CD4-positive, alpha-beta T cell (primary cell): ENCODE data around the gene SCO2. TPM values are rescaled to one million over a fixed set of nuclear protein-coding genes. Genes with fewer than 3 reads are reported as not detected.

Experiments
- ATAC-seq: fragments of 200-7000 bp; cut with Tn5 transposase; one replicate; pipeline ENCODE4 v1.10.0; 2022; ENCODE audit warnings: mild to moderate bottlenecking; ENCODE audit not compliant: poor library complexity
- CTCF ChIA-PET: fragments of 350-600 bp; sonication (Branson Sonifier 250); formaldehyde crosslinking; loops from one replicate; lab custom pipeline; 2021; ENCODE audit warnings: antibody characterized with exemption, inconsistent platforms; lab: Charles Lee
- POLR2A ChIA-PET: fragments of 350-600 bp; sonication (Branson Sonifier 250); formaldehyde crosslinking; loops from one replicate; lab custom pipeline; 2021; ENCODE audit warnings: antibody characterized with exemption, inconsistent platforms; lab: Charles Lee
- DNase-seq, 14 experiments: peaks; one replicate each; pipeline ENCODE4 v3.0.0-alpha.2; 2013 to 2020; ENCODE audit warnings: mixed read lengths in 2 of 14
- H3K27ac ChIP-seq, 2 donors: one replicate each; pipeline versions ENCODE4 v1.5.1 to v1.7.0; 2013; ENCODE audit warnings: low read length in 2 of 2, low read depth in 1 of 2, mild to moderate bottlenecking in 1 of 2
- H3K27me3 ChIP-seq, 2 experiments: 1 replicate in 1 of 2; 2 replicates in 1 of 2; pipeline versions ENCODE4 v1.6.1 to v1.7.0; 2013; ENCODE audit warnings: low read length in 2 of 2, control low read depth in 1 of 2, mild to moderate bottlenecking in 1 of 2, moderate library complexity in 1 of 2; ENCODE audit not compliant: insufficient read depth in 2 of 2, control insufficient read depth in 1 of 2
- H3K36me3 ChIP-seq: one replicate; pipeline ENCODE4 v1.6.1; 2013; ENCODE audit warnings: low read length, control low read depth; ENCODE audit not compliant: insufficient read depth
- H3K4me1 ChIP-seq: one replicate; pipeline ENCODE4 v1.6.1; 2013; ENCODE audit warnings: low read length, control low read depth; ENCODE audit not compliant: insufficient read depth
- H3K4me3 ChIP-seq: one replicate; pipeline ENCODE4 v1.5.1; 2013; ENCODE audit warnings: mild to moderate bottlenecking, low read length, moderate library complexity
- H3K9me3 ChIP-seq, 2 experiments: 1 replicate in 1 of 2; 2 replicates in 1 of 2; pipeline versions ENCODE4 v1.6.1 to v1.7.0; 2013; ENCODE audit warnings: low read length in 2 of 2, mild to moderate bottlenecking in 2 of 2, control low read depth in 1 of 2, moderate library complexity in 1 of 2; ENCODE audit not compliant: control insufficient read depth in 1 of 2, insufficient read depth in 1 of 2
- H3K27ac Mint-ChIP-seq: one replicate; pipeline ENCODE4 v1.8.0; 2020; ENCODE audit warnings: mixed read lengths
- H3K27me3 Mint-ChIP-seq: one replicate; pipeline ENCODE4 v1.8.0; 2021; ENCODE audit warnings: mixed read lengths
- H3K36me3 Mint-ChIP-seq: one replicate; pipeline ENCODE4 v1.8.0; 2021; ENCODE audit warnings: low read depth, mixed read lengths
- H3K4me1 Mint-ChIP-seq: one replicate; pipeline ENCODE4 v1.8.0; 2021; ENCODE audit warnings: low read depth, mixed read lengths
- H3K4me3 Mint-ChIP-seq: one replicate; pipeline ENCODE4 v1.8.0; 2020; ENCODE audit warnings: mild to moderate bottlenecking, mixed read lengths
- H3K9me3 Mint-ChIP-seq: one replicate; pipeline ENCODE4 v1.8.0; 2020; ENCODE audit warnings: mixed read lengths
- intact Hi-C, 2 experiments: fragments of 100-400 bp; cut with DNase I in 1 of 2; cut with micrococcal nuclease in 1 of 2; formaldehyde crosslinking; loops; one replicate each; pipeline versions ENCODE4 v1.15.1 to v1.9.0; 2023 to 2025; cut with DNase I, micrococcal nuclease
- total RNA-seq, 174 experiments: library from RNA in 2 of 174; stranded (reverse) in 2 of 174; gene quantifications; one replicate each; pipeline ENCODE4 v1.2.3 and lab custom pipeline; 2021 to 2026
- TF ChIP-seq, protein P1 (sequence below): fragments of 200-600 bp; IDR thresholded peaks from one replicate; pipeline ENCODE4 v1.8.0; 2022; ENCODE audit warnings: antibody characterized with exemption, mild to moderate bottlenecking

The SCO2 gene
- total RNA-seq, 2 experiments from 2014 or later: 0.61 to 5.6 TPM

DNA sequence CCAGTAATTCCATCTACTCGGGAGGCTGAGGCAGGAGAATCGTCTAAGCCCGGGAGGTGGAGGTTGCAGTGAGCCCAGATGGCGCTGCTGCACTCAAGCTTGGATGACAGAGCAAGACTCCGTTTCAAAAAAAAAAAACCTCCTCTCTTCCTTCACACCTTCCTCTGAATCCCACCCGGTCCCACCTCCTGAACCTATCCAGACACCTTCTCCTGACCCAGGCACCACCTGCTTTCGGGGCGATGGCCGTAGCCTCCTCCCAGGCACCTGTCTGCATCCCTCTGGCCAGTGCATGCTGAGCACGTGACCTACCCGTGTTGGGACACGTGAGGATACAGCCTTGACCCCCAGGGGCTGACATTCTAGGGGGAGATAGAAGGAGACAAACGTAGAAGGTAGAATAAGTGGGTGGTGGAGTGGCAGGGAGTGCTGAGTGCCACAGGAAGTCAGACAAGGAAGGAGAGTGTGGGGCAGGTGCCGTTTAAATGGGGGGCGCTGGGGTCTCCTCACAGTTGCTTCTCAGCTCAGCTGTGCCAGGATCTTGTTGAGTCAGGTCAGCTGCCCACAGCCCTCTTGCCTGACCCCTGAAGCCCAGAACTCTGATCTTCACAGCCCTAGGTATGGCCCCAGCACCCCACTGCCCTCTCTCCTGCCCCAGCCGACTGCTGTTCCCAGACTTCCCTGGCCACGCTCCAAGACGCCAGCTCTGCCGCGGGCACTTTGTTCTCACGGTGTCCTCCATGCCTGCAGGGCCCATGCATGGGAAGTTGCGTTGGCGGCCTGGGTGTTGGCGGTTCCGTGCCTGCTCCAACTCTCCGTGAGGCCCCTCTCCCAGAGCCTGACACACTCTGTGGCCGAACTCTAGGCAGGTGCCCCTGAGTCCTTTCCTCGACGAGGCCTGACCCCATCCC lies 39.9 kb downstream of the SCO2 start:
- ChIA-PET POLR2A (no interaction called here), CTCF (interaction anchor here (0.6 kb wide), 1 partner anchor 209 kb away, joined by 3 read pairs; no protein-coding TSS in a partner anchor)
- no peak overlapping the region for H3K27ac Mint-ChIP-seq
- no peak for ATAC-seq
- no peaks in the 10 kb centered on the region for H3K9me3 Mint-ChIP-seq
- Histone ChIP-seq H3K9me3 (no peaks in the 10 kb centered on the region), H3K27me3 (peaks cover 0 to 2% of the 10 kb centered on the region in 2 experiments), H3K36me3 (no peaks in the 10 kb centered on the region), H3K4me1 (peaks cover 20% of the 10 kb centered on the region), H3K4me3 (no peak overlapping the region), H3K27ac (no peak overlapping the region)
- no peak for DNase-seq
- TF ChIP-seq, protein P1, sequence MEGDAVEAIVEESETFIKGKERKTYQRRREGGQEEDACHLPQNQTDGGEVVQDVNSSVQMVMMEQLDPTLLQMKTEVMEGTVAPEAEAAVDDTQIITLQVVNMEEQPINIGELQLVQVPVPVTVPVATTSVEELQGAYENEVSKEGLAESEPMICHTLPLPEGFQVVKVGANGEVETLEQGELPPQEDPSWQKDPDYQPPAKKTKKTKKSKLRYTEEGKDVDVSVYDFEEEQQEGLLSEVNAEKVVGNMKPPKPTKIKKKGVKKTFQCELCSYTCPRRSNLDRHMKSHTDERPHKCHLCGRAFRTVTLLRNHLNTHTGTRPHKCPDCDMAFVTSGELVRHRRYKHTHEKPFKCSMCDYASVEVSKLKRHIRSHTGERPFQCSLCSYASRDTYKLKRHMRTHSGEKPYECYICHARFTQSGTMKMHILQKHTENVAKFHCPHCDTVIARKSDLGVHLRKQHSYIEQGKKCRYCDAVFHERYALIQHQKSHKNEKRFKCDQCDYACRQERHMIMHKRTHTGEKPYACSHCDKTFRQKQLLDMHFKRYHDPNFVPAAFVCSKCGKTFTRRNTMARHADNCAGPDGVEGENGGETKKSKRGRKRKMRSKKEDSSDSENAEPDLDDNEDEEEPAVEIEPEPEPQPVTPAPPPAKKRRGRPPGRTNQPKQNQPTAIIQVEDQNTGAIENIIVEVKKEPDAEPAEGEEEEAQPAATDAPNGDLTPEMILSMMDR: no peak
- H3K27me3 Mint-ChIP-seq: no peaks in the 10 kb centered on the region
- H3K36me3 Mint-ChIP-seq: no peaks in the 10 kb centered on the region
- H3K4me1 Mint-ChIP-seq: peaks cover 5% of the 10 kb centered on the region
- peak overlapping the region; percentile 59 for H3K4me3 Mint-ChIP-seq
- intact Hi-C loops: no loop called here

DNA sequence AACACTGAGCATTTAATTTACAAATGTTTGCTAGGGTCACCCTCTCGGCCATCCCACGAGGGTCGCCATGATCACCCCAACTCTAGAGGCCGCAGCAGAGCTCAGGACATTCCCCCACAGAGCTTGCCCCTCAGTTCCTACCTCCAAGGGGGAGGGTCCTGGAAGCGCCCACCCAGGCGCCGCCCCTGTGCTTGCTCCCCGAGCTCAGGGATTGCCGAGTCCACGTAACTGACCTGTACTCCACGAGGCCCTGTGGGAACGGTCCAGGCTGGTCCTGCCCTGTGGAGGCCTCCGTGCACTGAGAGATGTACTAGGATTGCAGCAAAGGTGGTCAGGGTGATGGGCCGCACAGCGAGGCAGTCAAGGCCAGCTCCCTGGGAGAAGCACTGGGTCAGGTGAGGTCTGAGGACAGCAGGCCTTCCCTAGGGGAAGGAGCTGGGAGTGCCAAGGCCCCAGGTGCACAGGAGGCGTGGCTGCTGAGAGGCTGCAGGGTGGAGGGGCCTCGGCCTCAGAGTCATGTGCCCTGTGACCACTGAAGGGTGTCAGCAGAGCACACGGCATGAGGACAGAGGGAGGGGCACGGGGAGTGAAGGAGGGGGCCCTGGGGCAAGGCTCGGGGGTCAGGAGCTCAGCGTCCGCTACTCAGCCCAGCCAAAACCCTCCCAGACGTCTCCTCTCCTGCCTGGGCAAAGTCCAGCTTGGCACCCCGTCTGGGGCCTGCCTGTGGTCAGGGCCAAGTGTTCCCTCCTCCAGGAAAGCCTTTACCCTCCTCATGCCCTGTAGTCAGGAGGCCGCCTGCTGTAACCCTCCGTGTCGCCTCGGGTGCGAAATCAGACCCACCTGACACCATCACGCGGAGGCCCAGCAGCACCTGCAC lies 41.2 kb downstream of the SCO2 start:
- Histone ChIP-seq H3K27ac (no peak overlapping the region), H3K4me3 (no peak overlapping the region), H3K36me3 (no peaks in the 10 kb centered on the region), H3K4me1 (peaks cover 19% of the 10 kb centered on the region), H3K9me3 (no peaks in the 10 kb centered on the region), H3K27me3 (peaks cover 0 to 2% of the 10 kb centered on the region in 2 experiments)
- H3K27ac Mint-ChIP-seq: no peak overlapping the region
- TF ChIP-seq, protein P1: no peak
- no peak overlapping the region for H3K4me3 Mint-ChIP-seq
- H3K27me3 Mint-ChIP-seq: no peaks in the 10 kb centered on the region
- H3K4me1 Mint-ChIP-seq: peaks cover 13% of the 10 kb centered on the region
- intact Hi-C loops: no loop called here
- no peaks in the 10 kb centered on the region for H3K9me3 Mint-ChIP-seq
- H3K36me3 Mint-ChIP-seq: no peaks in the 10 kb centered on the region
- ChIA-PET CTCF (interaction anchor here (0.6 kb wide), 1 partner anchor 208 kb away, joined by 3 read pairs; no protein-coding TSS in a partner anchor), POLR2A (no interaction called here)
- DNase-seq (no peak), ATAC-seq (no peak)

- Histone ChIP-seq H3K4me3 (no peak overlapping the region), H3K9me3 (no peaks in the 10 kb centered on the region), H3K27me3 (peaks cover 0 to 2% of the 10 kb centered on the region in 2 experiments), H3K4me1 (peaks cover 19% of the 10 kb centered on the region), H3K36me3 (no peaks in the 10 kb centered on the region), H3K27ac (no peak overlapping the region)
- ATAC-seq (no peak), DNase-seq (no peak)
- H3K9me3 Mint-ChIP-seq: no peaks in the 10 kb centered on the region
- intact Hi-C loops: no loop called here
- ChIA-PET POLR2A (no interaction called here), CTCF (no interaction called here)
- H3K36me3 Mint-ChIP-seq: no peaks in the 10 kb centered on the region
- TF ChIP-seq, protein P1: no peak
- peaks cover 13% of the 10 kb centered on the region for H3K4me1 Mint-ChIP-seq
- H3K27ac Mint-ChIP-seq: no peak overlapping the region
- H3K4me3 Mint-ChIP-seq: no peak overlapping the region
- H3K27me3 Mint-ChIP-seq: no peaks in the 10 kb centered on the region
These were observed 41.8 kb downstream of the SCO2 start for GRCh38 chr22:50483556-50483955.
